NCI-H2171 (cell line): ENCODE results near the gene CDC25B.

ENCODE experiments used
- DNase-seq: peaks from one replicate; lab custom pipeline; 2025; lab: John Stamatoyannopoulos, UW

The CDC25B gene

DNA sequence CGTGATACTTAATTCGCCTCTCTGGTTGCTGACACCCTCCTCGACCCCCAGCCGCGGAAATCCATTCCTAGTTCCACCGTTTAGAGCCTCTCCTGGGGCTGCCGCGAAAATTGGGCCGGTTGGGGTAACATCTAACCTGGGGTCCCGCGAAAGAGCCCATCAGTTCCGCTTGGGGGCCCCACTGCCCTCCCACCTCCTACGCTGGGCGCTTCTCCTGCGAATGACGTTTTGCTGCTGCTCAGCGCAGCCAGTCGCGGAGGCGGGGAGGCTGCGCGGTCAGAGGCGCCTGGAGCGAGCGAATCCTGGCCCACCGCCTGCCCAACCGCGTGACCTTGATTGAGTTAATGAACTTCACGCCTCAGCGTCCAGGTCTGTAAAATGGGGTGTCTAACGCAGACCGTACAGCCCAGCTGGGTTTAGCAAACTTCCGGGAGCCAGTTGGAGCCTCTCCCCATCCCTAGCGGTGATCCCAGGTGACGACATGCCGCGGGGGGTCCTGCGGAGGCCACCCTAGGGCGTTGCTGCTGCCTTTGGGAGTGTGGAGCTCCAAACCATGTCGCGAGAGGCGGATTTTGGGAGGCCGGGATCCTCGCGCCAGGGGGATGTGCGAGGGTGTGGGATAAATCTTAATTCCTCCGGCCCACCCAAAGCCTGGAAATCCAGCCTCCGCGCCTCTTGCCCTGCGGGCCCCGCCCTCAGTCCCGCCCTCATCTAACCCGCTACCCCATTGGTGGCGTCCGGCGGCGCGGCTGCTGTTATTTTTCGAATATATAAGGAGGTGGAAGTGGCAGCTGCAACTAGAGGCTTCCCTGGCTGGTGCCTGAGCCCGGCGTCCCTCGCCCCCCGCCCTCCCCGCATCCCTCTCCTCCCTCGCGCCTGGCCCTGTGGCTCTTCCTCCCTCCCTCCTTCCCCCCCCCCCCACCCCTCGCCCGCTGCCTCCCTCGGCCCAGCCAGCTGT is at the start of gene CDC25B:
TSS of gene CDC25B (plus strand) at position 800 of the 958 bp plus-strand sequence. CDS start 222 bp downstream, outside the sequence.
- DNase-seq, result peak; percentile 96

DNA sequence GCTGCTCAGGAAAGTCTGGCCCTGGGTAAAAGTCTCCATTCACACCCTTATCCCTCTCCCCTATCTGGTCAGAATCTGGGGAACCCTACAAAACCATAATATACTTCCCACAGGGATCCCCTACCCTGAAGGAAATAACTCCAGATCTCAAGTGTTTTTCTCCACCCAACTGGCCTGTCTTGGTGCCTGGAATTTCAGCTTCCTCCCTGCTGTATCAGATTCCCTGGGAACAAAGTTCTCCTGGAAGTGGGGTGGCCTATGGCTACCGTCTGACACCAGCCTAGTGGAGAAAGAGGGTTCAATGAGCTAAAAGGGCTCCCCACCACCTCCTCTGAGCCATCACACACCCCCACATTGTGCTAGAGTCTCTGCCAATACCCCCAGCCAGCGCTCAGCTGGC is 48.6 kb upstream of the CDC25B start:
- DNase-seq, result no peak

DNA sequence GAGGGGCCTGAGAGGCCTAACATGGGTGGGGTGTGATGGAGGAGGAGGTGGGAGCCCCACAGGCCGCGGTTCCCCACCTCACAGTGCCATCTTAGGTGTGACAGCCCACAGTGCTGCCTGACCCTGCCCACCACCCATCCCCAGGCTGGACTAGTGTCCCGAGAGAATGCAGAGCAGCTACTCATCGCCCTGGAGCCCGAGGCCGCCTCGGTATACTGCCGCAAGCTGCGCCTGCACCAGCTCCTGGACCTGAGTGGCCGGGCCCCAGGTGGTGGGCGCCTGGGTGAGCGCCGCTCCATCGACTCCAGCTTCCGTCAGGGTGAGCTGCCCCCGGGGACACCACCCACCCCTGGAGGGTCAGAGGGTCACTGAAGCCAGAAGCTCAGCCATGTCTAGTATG is 48.0 kb upstream of the CDC25B start:
- DNase-seq, result no peak

DNA sequence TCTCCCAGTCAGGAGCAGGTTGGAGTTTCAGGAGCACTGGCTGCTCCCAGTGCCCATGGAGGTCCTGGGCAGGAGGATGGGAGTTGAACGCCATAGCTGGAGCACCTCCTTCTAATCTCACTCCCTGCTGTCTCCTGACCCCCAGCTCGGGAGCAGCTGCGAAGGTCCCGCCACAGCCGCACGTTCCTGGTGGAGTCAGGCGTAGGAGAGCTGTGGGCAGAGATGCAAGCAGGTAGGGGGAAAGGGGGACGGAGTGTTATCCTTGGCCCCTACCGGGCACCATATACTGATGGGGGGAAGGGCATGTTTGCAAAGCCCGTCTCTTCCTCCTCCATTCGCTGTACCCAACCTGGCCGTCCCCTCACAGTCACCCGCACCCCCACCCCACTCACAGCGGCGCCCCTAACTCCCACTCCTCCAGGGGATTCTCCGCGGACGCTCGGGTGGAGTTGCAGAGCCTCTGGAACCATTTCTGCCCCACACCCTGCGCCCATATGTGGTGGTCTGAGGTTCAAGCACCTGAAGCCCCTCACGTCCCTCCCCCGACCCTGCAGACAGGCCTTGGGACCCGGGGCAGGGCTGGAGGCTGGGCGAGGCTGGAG is 46.9 kb upstream of the CDC25B start:
- no peak for DNase-seq

DNA sequence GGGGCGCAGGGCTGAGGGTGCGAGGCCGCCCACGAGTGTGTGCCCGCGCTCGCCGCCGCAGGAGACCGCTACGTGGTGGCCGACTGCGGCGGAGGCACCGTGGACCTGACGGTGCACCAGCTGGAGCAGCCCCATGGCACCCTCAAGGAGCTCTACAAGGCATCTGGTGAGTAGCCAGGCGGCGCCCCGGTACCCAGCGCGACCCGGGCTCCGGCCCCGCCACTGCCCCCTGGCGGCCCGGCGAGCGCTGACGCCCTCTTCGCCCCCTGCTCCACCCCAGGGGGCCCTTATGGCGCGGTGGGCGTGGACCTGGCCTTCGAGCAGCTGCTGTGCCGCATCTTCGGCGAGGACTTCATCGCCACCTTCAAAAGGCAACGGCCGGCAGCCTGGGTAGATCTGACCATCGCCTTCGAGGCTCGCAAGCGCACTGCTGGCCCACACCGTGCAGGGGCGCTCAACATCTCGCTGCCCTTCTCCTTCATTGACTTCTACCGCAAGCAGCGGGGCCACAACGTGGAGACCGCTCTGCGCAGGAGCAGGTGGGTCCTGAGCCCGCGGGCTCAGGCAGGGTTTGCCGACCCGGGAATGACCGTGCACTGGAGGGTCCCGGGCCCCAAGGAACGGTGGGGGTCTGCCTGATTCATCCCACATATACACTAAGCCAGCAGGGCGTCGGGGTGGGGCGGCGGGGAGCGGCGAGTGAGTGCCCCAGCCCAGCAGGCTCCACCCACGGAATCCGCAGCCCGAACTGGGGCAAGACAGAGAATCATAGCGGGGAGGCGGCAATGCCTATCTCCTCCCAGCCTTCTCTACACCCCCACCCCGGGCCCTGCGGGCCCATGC is 46.2 kb upstream of the CDC25B start:
- DNase-seq, result no peak

DNA sequence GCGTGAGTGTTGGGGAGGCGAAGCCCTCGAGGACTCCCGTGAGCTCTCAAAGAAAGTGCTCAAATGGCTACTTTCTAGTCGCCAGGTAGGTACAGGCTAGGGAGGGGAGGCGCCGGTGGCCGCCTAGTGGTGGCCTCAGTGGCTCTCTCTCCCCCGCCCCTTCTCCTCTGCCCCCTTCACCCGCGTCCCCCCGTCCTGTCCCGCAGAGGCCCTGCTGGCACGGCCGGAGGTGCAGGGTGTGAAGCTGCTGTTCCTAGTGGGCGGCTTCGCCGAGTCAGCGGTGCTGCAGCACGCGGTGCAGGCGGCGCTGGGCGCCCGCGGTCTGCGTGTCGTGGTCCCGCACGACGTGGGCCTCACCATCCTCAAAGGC is 44.8 kb upstream of the CDC25B start:
- DNase-seq, result no peak

DNA sequence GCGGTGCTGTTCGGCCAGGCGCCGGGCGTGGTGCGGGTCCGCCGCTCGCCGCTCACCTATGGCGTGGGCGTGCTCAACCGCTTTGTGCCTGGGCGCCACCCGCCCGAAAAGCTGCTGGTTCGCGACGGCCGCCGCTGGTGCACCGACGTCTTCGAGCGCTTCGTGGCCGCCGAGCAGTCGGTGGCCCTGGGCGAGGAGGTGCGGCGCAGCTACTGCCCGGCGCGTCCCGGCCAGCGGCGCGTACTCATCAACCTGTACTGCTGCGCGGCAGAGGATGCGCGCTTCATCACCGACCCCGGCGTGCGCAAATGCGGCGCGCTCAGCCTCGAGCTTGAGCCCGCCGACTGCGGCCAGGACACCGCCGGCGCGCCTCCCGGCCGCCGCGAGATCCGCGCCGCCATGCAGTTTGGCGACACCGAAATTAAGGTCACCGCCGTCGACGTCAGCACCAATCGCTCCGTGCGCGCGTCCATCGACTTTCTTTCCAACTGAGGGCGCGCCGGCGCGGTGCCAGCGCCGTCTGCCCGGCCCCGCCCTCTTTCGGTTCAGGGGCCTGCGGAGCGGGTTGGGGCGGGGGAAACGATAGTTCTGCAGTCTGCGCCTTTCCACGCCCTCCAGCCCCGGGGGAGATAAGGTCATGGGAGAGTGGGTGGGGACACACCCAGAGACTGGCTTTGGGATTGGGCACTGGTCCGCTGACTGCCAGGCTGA is 44.3 kb upstream of the CDC25B start:
- peak; percentile 74 for DNase-seq

DNA sequence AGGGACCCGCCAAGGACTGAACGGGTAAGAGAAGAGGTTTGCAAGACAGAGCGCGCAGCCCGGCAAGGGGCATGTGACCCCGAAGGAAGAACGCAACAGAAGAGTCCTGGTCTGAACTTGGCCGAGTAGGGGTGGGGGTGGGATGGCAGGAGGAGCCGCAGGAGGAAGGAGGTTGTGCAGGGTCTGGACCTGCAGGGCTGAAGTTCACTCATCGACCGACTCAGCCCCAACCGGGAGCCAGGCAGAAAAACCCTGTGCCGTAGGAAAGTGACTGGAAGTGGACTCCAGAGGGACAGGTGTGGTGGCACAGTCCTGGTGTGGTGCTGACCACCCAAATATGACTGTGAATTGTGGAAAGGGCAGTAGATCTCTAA is 43.7 kb upstream of the CDC25B start:
- DNase-seq, result no peak

DNA sequence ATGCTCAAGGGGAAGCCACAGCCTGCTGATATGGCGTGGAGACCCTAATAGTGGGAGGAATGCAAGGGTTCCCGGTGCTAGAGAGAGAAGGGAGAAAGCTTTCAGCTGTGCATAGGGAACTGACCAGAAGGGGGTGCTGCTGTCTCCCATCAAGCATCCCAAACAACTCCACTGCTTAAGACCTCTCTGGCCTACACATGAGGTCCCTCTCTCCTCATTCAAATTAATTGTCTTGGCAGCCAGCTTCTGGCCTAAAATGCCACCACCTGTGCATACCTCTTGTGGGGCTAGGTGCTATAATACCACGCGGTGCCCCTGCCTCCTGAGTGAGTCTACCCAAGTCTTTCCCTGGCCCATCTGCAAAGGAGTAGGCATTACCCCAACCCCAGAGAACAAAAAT is 43.0 kb upstream of the CDC25B start:
- no peak for DNase-seq

DNA sequence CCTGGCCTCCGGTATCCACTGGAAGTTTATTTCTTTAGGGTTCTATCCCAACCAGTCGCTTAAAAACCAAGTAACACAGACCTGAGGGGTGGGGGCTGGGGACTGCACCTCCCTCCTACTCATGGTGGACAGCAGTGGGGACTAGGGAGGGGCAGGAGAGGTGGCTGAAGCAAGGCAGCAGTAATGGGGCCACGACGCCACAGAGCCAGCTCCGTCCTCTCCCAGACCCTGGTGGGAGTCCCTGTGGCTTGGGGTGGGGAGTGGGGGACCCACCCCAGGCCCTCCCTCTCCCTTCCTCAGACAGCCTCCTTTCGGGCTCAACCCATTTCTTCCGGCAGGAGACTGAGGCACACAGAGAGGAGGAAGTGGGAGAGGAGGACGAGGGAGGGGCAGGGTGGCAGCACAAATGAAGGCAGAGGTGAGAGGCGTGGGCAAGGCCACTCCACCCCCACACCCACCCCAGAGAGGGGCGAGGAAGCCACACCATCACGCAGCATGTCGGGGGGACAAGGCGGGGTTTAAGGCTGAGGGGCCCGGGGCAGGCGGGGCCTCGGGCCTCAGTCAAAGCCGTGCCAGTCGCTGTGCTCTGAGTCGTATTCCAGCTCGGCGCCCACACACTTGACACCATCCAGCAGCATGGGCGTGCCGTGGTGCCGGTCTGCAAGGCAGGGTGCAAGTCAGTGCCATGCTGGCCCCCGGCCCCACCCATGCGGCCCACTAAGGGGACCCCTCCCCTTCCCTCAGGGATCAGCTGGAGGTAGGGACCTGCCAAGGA is 42.4 kb upstream of the CDC25B start:
- no peak for DNase-seq

DNA sequence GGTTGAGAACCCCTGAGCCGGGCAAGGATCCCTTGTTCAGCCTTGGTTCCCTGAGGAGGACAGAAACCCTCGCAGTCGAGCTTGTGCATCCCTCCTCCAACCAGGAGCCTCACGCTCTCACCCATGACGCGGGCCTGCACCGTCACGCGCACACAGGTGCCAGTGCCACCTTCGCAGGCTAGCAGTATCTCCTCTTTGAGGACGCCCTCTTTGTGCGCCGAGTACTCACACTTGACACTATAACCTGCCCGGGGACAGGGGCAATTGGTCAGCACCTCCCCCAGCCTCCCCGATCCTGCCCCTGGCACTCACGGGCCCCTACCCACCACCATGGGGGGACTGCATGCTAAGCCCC is 41.9 kb upstream of the CDC25B start:
- DNase-seq, result no peak

DNA sequence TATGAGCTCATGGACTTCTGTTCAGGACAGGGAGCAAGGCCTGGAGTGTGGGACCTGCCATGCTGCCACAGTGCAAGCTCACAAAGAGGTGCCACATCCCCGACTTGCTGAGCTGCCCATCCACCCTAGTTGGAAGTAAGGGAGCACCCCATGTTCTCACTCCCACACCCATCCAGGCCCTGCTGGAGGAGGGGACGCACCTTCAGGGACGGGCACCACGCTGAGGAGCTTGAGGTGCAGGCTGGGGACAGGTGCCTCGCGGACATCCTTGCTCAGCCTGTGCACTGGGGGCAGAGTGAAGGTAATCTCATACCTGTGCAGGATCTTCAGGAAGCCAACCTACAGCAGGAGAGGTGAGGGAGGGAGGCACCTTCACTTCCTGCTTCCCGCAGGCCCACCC is 40.8 kb upstream of the CDC25B start:
- no peak for DNase-seq

DNA sequence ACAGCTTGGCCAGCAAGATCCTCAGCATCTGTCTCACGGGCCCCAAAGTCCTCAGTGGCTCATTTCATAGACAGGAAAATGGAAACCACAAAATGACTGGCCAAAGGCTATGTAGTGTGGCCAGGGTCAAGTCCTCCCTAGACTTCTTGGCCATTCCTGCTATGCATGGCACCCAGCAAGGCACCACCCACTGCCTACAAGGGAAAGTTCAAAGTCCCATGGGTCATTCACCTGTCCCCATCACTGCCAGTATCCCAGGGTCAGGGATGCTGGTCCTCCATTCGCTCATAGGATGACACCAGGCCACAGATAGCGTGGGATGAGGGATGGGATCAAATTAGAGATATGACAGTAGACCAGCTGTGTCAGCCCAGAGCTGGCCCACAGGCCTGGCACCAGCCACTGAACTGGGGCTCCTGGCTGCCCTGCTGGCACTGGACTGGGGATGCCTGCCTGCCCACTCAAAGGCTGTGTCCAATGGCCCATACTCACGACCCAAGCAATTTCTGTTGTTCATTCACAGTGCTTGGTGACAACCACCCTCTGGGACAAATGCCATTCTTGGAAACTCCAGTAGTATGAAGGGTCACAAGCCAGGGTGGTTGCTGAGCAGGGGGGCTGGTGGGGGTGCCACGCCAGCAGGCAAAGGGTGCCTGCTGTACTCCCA is 40.2 kb upstream of the CDC25B start:
- DNase-seq, result no peak

DNA sequence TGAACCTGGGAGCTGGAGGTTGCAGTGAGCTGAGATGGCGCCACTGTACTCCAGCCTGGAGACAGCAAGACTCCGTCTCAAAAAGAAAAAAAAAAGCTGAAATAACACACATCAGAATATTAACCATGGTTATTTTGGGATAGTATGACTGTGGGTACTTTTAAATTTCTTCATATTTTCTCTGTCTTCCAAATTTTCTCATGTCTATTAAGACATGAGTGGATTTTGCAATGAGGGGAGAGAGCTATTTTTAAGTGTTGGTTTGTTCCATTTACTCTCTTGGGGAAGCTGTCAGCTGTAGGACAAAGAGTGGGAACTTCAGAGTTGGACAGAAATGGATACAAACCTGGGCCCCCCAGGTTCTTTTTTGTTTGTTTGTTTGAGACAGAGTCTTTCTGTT is 38.8 kb upstream of the CDC25B start:
- no peak for DNase-seq

DNA sequence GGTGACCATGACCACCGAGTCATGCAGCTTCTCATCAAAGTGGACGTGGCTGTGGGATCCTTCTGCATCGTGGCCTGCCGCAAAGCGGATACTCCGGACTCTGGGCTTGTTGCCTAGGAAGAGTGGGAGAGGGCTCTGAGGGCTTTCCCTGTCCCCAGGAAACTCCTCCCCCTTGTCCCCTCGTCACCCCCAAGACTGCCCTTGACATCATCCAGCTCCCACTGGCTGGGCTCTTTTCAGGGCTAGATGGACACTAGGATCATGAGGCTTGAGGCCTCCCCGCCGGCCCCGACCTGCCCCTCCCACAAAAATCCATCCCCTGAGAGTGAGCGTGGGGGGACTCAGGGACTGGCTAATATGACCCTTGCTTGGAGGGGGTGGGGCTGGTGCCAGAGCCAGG is 37.5 kb upstream of the CDC25B start:
- no peak for DNase-seq

DNA sequence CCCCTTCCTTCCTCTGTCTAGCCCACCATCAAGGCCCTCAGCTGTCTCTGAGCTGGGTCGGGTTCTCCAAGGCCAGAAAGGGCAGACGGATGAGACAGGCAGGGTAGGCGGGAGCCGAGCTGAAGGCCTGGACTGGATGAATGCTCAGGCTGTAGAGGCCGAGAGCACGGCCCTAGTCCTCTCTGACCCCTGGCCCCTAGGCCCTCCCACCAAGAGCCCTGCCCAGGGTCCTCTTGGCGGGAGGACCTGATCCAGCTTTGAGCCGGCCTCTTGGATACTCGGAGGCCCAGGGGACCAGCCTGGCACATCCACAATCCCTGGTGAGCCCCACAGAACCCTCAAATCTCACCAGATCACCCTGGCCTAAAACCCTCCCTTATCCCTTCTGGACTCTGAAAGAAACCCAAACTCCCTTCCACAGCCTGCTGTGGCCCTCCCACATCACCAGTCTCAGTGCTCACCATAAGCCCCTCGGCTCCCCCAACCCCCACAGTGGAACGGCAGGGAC is 36.7 kb upstream of the CDC25B start:
- DNase-seq, result no peak

DNA sequence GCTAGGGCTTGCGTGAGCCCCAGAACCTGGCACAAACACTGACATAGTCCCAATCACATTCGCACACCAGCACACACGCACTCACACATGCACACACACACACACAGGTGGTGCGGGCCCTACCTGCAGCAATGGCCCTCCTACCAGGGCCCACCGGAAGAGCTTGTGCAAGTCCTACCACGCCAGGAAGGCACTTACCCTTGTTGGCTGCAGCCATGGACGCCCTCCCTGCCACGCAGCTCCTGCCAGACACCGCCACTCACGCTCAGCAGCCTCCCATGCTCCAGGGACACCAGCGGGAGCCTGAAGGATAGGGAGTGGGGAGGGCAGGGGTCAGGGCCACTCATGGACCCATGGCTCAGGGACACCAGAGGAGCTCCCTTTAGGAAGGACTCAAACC is 36.2 kb upstream of the CDC25B start:
- no peak for DNase-seq

DNA sequence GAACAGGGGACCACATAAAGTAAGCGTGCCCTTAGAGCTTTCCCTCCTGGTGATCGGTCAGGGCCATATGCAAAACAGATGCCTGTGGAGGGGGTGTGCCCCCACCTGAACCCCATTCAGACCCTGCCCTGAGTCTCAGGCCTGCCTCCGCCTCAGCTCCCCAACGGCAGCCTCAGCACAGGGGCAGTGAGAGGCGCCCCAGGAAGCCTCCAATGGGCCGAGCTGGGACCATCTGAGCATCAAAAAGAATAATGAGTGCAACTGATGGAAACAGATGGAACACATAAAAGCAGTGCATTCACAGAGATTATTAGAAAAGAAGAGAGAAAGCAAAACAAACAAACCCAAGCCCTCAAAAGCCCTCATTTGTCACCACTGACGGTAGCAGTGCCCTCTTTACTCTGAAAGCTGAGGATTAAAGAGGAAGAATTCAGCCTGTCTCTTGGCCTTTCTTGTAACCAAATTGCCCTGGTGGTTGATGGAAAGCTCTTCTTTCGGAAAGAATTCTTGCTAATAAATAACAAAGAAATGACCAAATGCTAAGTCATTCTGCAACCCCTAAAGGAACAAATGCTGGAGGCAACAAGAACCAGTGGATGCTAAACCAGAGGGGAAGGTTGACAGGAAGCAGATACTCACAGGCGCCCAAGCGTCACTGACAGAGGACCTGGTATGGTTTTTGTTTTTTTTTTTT is 35.3 kb upstream of the CDC25B start:
- no peak for DNase-seq

DNA sequence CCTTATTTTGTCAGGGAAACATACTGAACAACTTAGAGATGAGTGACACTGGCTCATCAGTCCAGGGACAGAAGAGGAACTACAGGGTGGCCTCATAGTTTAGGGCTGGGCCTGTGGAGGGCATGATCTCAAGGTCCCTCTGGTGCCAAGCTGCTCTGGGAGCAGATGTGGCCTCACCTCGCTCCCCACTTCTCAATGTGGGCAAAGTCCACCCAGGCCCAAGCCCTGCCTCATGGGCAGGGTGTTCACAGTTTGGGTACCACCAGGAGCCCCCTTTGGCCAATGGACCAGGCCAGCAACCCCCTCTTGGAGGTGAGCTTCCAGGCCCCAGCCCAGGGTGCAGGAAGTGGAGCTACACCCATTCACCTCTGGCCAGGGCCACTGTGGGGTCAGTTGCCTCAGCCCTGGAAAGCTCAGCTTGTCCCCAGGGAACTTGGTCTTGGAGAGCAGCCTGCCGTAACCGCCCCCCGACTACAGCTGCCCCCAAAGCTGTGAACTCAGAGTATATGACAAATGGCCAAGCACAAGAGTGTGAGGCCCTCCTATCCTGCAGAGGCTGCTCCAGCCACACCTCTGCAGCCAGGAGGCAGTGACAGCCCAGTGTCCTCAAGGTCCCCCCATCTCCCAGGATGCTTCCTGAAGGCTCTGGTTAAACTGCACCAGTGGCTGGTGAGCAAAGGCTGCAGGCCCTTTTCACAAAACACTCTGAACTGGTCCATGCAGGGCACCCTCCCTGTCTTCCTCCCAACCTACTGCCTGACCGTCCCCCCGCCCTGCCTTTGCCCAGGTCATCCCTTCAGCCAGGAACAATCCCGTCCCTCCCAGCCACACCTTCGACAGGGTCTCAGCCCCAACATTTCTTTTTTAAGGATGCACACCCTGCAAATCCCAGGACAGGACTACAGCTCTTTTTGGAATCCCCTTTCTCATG is 32.2 kb upstream of the CDC25B start:
- DNase-seq, result no peak
